ELR (cell line): ENCODE measurements around the gene IFRD2.

Experiments used
- DNase-seq: peaks from one replicate; pipeline ENCODE4 v3.0.0-alpha.2; 2015; ENCODE audit warnings: low read depth

IFRD2 gene, protein sequence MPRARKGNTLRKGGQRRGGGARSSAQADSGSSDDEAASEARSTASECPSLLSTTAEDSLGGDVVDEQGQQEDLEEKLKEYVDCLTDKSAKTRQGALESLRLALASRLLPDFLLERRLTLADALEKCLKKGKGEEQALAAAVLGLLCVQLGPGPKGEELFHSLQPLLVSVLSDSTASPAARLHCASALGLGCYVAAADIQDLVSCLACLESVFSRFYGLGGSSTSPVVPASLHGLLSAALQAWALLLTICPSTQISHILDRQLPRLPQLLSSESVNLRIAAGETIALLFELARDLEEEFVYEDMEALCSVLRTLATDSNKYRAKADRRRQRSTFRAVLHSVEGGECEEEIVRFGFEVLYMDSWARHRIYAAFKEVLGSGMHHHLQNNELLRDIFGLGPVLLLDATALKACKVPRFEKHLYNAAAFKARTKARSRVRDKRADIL

DNA sequence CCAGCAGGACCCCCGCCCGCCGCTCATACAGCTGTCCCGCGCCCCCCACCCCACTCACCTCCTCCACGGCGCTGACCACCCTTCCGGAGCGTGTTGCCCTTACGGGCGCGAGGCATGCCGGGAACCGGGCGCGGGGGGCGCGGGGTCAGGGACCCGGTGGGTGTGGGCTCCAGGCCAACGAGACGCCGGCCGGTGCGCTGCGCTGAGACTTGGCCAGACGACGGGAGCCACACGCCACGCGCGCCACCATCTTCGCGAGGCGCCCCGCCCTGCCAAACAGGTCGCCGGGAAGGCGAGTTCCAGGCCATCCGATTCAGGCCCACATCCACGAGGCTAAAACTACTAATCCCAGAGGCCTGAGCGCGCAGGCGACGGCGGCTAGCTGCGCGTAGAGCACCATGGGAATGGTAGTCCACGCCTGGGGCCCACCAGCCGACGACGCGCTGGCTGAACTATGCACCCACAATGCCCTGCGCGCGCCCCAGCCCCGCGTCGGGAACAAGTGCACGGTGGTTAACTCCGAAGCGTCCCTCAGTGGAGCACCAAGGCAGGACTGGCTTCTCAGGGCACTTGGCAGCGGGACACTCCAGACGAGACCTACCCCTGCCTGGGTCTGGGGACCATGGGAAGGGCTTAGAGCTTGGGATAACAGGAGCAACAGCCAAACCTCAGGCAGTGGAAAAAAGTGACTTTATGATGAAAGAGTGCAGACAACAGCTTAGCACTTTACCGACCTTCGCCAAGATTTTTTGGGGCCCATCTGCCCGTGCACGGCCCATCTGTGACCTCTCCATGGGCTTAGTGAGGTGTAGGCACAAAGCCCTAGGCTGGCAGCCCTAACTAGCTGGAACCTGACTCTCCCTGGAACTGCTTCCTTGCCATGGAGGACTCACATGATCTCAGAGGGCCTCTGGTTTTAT, at the start of gene IFRD2:
TSS of gene IFRD2 (minus strand) at position 271 of the 920 bp plus-strand sequence. CDS start at position 116, 155 bp downstream.
- DNase-seq = peak; percentile 97

DNA sequence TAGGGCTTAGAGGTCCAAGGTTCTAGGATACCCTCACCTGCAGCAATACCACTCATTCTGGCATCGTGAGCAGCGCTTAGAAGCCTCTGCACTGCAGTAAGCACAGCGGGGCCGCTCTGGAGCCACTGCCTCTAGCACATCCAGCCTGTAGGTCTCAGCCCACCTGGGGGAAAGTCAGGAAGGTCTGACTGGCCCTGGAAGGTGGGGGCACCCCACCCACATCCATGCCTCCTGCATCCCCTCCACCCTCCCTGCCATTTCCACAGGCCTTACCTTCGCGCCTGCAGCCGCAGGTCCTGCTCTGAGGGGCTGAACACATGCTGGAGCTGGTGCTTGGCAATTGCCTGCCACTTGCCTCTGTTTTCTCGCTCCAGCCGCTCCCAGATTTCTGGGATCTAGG, 49.3 kb upstream of the IFRD2 start:
- no peak for DNase-seq

DNA sequence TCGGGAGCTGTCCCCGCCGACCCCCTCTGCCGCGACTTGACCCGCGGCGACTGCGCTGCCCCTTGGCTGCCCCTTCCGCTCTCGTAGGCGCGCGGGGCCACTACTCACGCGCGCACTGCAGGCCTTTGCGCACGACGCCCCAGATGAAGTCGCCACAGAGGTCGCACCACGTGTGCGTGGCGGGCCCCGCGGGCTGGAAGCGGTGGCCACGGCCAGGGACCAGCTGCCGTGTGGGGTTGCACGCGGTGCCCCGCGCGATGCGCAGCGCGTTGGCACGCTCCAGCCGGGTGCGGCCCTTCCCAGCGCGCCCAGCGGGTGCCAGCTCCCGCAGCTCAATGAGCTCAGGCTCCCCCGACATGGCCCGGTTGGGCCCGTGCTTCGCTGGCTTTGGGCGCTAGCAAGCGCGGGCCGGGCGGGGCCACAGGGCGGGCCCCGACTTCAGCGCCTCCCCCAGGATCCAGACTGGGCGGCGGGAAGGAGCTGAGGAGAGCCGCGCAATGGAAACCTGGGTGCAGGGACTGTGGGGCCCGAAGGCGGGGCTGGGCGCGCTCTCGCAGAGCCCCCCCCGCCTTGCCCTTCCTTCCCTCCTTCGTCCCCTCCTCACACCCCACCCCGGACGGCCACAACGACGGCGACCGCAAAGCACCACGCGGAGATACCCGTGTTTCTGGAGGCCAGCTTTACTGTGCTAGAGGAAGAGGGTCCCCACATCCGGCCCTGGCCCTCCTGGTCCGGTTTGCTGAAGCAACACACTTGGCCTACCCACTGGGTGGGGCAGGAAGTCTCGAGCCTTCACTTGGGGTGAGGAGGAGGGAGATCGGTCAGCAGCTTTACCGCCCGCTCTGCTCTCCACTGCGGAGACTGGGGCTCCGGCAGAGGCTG, 48.5 kb upstream of the IFRD2 start, which contains the start of gene RASSF1:
TSS of gene RASSF1 (minus strand) at position 389 of the 882 bp plus-strand sequence. CDS start at position 358, 31 bp downstream.
- DNase-seq = peak; percentile 79

DNA sequence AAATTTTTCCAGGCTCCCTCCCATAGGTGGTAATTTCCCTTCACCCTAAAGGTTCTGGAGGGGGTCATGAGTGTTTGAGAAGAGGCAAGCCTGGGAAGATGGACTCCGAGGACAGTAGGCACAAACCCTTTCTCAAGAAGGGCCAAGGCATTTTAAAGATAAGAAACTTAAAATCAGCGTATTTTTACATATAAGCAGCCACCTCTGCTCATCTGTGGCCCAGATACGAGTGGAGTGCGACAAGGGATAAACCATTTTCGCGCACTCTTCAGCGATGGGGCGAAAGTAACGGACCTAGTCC, 47.9 kb upstream of the IFRD2 start:
- DNase-seq = no peak

DNA sequence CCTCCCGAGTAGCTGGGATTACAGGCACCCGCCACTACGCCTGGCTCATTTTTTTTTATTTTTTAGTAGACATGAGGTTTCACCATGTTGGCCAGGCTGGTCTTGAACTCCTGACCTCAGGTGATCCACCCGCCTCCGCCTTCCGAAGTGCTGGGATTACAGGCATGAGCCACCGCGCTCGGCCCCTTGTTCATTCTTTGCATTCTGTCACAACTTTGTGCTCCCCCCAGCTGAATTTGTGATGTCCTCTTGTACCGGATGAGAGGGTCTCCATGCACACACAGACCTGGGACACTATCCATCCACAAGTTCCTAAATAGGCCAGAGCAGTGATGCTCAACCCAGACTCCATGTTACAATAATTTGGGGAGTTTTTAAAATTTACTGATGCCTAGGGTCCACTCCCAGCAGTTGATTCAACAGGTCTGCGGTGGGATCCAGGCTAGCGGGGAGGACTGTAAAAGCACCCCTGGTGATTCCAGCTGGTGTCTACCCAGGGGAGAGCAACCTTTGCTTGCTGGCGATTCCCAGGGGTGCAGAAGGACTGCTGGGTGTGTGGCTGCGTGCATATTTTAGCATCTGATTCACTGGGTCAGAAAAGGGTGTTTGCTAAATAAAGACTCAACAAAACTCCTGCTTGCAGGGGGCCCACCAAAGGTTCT, 47.4 kb upstream of the IFRD2 start:
- DNase-seq = peak; percentile 57

DNA sequence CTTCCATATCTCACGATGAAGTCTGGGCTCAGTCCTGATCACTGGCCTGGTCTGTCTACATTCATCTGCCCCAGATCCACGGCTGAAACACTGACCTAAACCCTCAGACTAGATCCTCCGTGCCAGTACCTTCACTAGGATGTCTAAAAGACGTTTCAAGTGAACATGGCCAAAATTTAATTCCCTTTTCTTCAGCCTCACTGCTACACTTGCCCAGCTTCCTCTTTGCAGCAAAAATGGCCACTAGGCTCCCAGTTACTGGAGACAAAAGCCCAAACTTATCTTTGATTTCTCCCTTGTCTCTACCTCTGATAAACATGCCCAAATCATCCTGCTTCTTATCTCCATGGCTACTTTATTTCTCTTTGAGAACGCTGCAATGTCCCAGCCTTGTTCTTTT, 46.7 kb upstream of the IFRD2 start:
- peak; percentile 29 for DNase-seq

DNA sequence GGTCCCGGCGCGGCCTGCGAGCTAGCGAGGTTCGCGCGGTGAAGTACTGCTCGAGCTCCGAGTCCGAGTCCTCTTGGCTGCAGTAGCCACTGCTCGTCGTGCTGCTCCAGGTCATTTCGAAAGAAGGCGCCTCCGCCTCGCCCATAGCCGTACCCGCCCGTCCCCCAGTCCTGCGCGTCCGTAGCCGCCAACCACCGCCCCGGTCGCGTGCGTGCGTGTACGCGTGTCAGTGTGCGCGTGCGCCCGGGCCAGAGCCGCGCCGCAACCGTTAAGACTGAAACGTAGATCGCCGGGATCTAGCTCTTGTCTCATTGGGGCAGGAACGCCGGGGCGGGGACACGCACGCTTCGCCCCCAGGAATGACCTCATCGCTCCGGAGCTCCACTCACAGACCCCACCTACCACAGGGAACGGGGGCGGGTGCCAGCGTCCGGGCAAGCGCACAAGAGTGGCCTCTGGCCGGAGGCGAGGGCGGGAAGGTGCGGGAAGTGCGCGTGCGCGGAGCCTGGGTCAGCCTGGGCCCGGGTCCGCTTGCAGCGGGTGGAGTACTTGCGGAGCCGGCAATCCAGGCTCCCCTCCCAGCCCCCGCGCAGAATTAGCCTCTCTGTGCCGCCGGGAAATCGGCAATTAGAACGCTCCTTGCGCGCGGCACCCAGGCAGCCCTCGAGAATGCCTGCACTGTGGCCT, 45.1 kb upstream of the IFRD2 start:
- peak; percentile 99 for DNase-seq

DNA sequence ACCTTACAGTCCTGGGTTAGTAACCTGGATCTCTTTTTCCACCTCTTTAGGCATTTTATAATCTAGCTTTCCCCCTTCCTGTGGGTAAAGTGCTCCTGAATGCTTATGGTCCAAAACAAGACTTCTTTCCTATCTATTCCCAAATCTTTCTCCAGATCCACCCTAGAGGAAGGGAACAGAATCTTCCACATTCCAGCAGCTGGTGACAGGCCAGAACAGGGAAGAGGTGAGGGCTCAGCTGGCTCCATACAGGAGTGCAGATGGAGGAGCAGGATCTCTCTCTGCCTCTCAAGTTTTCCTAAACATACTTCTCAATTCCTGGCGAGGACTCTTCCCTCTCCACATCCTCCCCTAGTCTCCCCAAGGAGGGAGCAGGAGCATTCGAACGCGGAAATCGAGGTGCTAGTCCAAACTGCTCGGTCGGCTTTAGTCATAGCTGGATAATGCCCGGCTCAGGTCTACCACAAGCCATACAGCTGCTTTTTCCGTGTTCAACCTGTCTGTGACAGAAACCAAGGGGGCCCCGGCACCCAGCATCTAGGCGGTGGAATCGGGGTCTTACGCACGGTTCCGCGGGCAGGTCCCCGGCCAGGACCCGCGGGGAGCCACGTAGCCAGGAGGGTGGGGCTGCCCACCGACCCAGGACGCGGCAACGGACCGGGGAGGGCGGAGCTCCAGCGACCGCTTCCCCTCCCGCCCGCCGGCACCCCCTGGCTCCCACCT, 44.4 kb upstream of the IFRD2 start:
- DNase-seq = peak; percentile 52

DNA sequence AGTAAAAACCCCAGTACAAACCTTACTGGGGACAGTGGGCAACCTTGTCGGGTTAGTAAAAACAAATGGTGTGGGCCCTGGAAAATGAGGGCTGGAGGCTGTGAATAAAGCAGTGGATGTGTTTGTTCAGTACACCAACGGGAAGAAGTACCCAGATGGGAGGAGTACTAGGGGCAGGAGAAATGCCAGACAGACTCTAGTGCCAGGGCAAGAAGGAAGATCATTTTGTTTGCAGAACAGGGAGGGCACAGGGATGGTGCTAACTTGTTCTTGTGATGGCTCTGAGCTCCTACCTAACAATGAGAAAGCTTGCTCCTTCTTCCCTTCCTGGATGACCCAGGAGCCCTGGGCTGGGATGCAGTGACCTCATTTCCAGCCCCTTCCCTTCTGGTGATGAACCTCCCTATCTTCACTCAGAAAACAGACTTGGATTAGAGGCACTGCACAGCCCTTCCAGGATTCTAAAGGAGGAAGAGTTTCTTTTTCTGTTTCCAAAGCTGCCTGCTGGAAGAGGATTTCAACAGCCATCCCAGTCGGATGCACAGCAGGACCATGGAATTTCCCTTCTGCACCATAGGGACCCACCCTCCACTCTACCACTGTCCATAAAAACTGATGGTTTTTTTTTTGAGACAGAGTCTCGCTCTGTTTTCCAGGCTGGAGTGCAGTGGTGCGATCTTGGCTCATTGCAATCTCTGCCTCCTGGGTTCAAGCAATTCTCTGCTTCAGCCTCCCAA, 42.3 kb upstream of the IFRD2 start:
- no peak for DNase-seq

DNA sequence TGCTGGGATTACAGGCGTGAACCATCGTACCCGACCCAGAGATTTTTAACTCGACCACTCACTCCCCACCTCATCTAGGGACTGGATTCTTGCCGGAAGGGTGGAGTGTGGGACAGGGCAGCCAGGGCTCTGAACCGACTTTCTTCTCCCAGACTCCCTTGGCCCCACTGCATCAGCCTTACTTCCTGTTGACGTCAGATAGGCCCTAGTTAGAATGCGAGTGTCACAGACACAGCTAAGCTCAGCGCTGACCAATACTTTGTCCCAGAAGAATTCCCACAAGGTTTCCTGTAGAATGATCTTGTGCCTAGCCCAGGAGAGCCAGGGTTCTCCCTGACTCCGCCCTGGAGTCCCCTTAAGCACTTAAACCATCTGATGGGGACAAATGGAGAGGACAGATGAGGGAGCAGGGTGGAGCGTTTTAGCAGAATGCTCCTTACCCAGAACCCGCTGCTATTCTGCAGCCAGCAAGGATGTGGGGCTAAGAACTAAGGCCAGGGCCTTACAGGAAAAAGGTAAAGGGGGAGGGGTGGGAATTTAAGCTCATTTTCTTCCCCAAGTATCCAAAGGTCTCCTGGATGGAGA, 41.6 kb upstream of the IFRD2 start:
- peak; percentile 78 for DNase-seq

DNA sequence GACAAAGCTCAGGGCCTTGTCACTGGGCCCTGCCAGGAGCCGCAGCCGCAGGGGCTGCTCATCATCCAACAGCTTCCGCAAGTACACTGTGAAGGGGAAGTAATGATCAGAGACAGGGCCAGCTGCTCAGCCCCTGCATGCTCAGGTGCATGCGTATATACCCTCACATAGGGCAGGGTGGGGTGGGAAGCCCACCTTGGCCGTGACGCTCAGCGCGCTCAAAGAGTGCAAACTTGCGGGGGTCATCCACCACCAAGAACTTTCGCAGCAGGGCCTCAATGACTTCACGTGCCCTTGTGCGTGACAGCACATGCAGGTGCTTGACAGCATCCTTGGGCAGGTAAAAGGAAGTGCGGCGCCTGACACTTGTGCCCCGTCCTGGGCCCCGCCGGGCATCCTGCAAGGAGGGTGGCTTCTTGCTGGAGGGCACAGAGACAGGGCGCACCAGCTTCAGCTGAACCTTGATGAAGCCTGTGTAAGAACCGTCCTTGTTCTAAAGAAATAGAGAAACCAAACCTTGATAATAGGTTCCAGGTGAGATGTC, 39.2 kb upstream of the IFRD2 start:
- DNase-seq = no peak

DNA sequence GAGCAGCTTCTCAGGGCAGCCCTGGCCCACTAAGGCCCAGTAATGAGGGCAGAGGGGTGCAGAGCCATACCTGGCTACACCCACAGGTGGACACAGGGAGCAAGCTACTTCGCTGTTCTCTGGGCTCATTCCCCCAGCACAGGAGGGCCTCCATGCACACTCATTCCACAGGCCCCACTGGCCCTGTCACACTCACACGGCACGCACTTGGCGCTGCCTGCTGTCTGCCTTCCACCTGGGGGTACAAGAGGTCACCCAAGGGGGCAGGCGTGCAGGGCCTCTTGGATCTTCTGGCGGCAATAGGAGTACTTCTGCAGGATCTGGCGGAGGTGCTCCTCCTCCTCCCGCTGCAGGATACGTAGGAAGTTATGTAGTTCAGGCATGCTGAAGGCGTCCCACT, 38.1 kb upstream of the IFRD2 start:
- no peak for DNase-seq

DNA sequence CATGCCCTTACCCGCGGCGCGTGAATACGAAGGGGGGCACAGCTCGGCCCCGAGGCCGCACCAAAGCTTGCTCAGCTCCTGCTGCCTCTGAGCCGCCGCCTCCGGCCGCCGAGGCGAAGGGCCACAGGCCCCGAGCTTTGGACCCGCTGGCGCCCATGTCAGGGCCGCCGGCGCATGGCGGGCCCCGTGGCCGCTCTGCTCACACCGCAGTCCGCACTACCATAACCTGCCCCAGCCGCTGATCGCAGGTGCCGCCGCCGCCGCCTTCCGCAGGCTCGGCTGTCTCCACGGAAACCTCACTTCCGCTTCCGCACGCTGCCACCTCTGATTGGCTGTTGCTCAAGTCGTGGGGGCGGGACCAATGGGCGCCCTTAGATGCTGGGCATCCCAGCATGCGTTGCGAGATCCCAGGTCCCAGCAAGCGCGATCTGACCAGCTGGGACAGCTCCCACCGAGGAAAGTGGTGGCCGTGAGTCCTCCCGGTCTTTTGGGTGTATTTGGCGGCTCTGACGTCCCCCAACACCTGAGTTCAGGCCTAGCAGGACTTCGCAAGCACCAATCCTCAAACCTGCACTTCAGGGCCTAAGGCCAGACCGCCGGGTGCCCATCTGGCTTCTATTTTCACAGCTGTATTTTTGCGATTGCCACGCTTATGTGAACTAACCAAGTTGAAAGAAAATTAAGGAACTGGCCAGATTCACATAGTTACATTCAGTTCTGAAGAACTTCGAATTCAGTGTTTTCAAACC, 35.9 kb upstream of the IFRD2 start, which contains the start of gene TUSC2:
TSS of gene TUSC2 (minus strand) at position 281 of the 749 bp plus-strand sequence. CDS start at position 157, 124 bp downstream.
- peak; percentile 98 for DNase-seq

DNA sequence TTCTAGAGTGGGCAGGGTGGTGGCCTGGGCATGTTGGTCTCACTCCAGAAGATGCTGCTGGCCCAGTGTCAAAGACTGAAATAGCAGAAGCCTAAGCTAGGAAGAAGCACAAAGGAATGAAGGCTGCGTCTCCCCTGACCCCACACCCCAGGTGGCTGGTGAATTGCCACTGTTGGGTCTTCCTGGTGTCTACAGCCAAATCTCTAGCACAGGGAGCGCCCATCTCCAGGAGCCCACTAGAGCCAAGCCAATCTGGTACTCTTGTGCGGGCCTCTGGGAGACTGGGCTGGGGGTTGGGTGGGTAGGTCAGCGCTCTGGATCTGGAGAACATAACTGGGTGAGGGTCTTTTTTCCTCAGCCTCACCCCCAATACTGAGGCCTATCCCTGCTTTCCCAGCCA, 34.9 kb upstream of the IFRD2 start:
- DNase-seq = no peak

DNA sequence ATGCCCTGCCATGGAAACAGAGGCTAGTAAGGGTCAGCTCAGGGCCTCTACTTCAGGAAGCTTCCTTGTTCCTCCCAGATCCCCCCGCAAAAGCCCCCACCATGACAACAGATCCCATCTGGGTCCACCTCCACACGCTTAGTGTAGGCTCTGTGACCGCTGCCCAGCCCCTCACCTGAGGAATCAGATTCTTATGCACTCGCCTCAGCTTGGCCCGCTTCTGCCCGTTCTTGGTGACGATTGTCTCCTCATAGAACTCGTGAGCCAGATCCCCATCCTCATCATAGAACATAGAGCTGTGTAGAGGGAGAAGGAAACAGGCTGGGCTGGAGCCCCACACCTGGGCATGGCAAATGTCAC, 33.9 kb upstream of the IFRD2 start:
- no peak for DNase-seq

DNA sequence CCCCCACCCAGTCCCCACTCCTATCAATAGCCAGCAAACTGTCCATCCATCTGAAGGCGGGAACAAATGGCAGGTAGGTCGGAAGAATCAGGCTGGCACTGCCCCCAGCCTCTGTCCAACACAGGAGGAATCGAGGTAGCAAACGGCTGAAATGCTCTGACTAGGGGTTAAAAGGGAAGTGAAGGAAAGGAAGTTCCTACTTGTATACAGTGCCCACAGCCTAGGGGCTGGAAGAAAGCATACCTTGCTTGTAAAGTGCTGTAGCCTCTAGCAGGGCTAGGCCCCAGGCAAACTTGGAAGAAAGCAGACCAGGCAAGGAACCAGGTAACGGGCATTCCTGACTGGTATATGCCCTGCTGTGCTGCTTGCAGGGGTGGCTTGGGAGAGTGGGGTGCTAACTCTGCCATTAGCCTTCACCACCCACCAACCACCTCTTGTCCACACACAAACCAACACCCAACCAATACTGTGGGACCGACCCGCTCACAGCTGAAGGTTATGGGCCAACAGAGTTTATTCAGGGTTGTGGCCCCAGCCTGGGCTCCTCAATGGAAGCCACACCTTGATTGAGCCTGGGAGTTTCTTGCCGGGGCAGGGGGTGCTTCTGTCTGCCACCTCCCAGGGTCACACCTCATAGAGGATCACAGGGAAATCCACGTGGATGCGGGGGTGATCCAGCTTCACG, 33.4 kb upstream of the IFRD2 start:
- DNase-seq = no peak

DNA sequence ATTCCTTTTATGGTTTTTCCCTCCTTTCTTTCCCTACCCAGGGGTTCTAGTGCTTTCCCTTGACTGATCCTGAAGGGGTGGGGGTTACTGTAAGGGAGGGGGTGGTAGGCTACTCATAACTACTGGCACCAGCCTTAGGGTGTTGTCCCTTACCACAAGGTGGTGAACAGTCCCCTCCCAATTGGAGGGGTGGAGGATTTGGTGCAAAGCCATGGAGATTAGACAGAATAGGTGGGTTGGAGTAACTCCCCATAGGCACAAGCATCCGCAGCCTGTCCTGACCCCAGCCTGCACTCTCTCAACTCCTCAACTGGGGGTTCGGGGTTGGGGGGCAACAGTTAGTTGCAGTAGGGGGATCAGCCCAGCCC, 32.9 kb upstream of the IFRD2 start:
- no peak for DNase-seq
